Thyroid gland (tissue), 4 donors: Measurements from ENCODE around the gene WNK1. TPM values are rescaled to one million over a fixed set of nuclear protein-coding genes. Genes with fewer than 3 reads are reported as not detected.

Experiments
- DNase-seq, 2 donors: peaks; one replicate each; pipeline ENCODE4 v3.0.0-alpha.2; 2019
- H3K27ac ChIP-seq, 3 donors: fragments of 200-600 bp; sonication (generic); 1 replicate in 2 of 3; 2 replicates in 1 of 3; pipeline ENCODE4 v1.5.1; 2016 to 2019; ENCODE audit warnings: mild to moderate bottlenecking in 1 of 3, moderate library complexity in 1 of 3
- H3K27me3 ChIP-seq: fragments of 200-600 bp; sonication (generic); one replicate; pipeline ENCODE4 v1.5.1; 2019
- H3K36me3 ChIP-seq, 2 donors: fragments of 200-600 bp; sonication (generic); one replicate each; pipeline ENCODE4 v1.5.1; 2016 to 2019
- H3K4me1 ChIP-seq, 2 donors: fragments of 200-600 bp; sonication (generic); one replicate each; pipeline ENCODE4 v1.5.1; 2017 to 2019
- H3K4me3 ChIP-seq, 3 donors: fragments of 200-600 bp; sonication (generic); replicated peaks in 1 of 3; 1 replicate in 2 of 3; 2 replicates in 1 of 3; pipeline ENCODE4 v1.5.1; 2016; ENCODE audit warnings: mild to moderate bottlenecking in 1 of 3
- H3K9me3 ChIP-seq: fragments of 200-600 bp; sonication (generic); one replicate; pipeline ENCODE4 v1.5.1; 2017
- POLR2A ChIP-seq, 2 donors: fragments of 450-650 bp; IDR thresholded peaks; one replicate each; pipeline ENCODE4 v1.6.1; 2017; ENCODE audit warnings: antibody characterized with exemption in 2 of 2, mild to moderate bottlenecking in 2 of 2, moderate library complexity in 1 of 2
- WGBS, 2 donors: methylation state at CpG; one replicate each; pipeline ENCODE4 v1.1.5; 2017; 5-methylcytosine and 5-hydroxymethylcytosine counted together
- intact Hi-C: fragments of 100-400 bp; cut with DNase I; formaldehyde crosslinking; loops from one replicate; pipeline ENCODE4 v1.15.1; 2023
- total RNA-seq, 4 donors: library from RNA; depleted of rRNA; stranded (reverse); fragments of >200 nt; gene quantifications; one replicate each; pipeline ENCODE4 v1.2.3, GENCODE V29; 2016
- TF ChIP-seq, protein P1 (sequence below), 6 experiments: fragments of 200-600 bp in 3 of 6; fragments of 450-650 bp in 3 of 6; sonication (generic) in 3 of 6; IDR thresholded peaks; one replicate each; pipeline ENCODE4 v1.5.1; 2016 to 2019; ENCODE audit warnings: antibody characterized with exemption in 6 of 6, mild to moderate bottlenecking in 2 of 6, inconsistent platforms in 1 of 6, moderate library complexity in 1 of 6

Gene WNK1
- total RNA-seq, 4 donors from 2014 or later, result 90.0 to 211 (median 109) TPM

DNA sequence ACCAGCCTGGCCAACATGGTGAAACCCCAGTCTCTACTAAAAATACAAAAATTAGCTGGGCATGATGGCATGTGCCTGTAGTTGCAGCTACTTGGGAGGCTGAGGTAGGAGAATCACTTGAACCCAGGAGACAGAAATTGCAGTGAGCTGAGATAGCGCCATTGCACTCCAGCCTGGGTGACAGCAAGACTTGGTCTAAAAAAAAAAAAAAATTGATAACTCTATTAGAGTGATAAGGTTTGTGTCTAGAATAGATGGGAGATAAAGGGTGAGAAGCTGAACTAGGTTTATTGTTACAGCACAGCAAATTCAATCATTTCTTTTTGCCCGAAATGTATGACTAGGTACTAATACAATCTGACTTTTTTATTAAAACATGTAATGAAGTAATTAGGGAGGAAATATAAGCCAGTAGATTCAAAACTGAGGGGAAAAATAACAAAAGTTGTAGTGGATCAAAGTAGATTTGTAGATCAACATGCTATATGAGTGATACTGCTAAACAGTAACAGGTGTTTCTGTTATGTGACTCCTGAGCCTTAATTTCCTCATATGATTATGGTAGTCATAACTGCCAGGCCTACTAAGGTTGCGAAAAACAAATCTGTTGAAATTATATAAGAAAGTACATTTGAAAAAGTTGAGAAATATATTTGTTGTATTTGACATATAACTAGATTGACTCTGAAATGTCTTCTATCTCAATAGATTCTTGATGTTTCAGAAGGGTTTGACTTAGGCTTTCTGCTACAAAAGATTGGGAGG is 83.6 kb downstream of the WNK1 start:
- intact Hi-C loops, result no loop called here

DNA sequence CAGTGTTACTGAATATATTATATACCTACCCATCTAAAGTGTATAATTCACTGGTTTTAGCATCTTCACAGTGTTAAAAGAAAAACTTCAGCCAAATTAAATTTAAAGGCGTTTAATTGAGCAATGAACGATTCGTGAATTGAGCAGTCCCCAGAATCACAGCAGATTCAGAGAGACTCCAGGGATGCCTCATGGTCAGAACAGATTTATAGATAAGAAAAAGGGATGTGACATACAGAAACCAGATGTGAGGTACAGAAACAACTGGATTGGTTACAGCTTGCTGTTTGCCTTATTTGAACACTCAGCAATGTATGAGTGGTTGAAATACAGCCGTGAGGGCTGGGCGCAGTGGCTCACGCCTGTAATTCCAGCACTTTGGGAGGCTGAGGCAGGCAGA is 84.6 kb downstream of the WNK1 start:
- H3K27ac ChIP-seq, result no peak overlapping the region
- H3K4me3 ChIP-seq, result no peak overlapping the region
- no peaks in the 10 kb centered on the region for H3K4me1 ChIP-seq
- H3K9me3 ChIP-seq, result no peaks in the 10 kb centered on the region
- no peak for TF ChIP-seq POLR2A (IDR thresholded peaks at IDR 0.05)
- TF ChIP-seq, protein P1, sequence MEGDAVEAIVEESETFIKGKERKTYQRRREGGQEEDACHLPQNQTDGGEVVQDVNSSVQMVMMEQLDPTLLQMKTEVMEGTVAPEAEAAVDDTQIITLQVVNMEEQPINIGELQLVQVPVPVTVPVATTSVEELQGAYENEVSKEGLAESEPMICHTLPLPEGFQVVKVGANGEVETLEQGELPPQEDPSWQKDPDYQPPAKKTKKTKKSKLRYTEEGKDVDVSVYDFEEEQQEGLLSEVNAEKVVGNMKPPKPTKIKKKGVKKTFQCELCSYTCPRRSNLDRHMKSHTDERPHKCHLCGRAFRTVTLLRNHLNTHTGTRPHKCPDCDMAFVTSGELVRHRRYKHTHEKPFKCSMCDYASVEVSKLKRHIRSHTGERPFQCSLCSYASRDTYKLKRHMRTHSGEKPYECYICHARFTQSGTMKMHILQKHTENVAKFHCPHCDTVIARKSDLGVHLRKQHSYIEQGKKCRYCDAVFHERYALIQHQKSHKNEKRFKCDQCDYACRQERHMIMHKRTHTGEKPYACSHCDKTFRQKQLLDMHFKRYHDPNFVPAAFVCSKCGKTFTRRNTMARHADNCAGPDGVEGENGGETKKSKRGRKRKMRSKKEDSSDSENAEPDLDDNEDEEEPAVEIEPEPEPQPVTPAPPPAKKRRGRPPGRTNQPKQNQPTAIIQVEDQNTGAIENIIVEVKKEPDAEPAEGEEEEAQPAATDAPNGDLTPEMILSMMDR (IDR thresholded peaks at IDR 0.05), result no peak
- intact Hi-C loops, result no loop called here
- 93 to 98% methylated on average over 6 of the region's 6 CpGs for WGBS, 2 donors
- no peak for DNase-seq
- no peaks in the 10 kb centered on the region for H3K27me3 ChIP-seq
- no peaks in the 10 kb centered on the region for H3K36me3 ChIP-seq

More for the DNA sequence above, 83.6 kb downstream of the WNK1 start:
- H3K9me3 ChIP-seq, result no peaks in the 10 kb centered on the region
- 97 to 98% methylated on average over 3 of the region's 3 CpGs for WGBS, 2 donors
- H3K27me3 ChIP-seq, result no peaks in the 10 kb centered on the region
- DNase-seq, result no peak
- H3K27ac ChIP-seq, result no peak overlapping the region
- TF ChIP-seq, protein P1 (IDR thresholded peaks at IDR 0.05), result no peak
- no peak for TF ChIP-seq POLR2A (IDR thresholded peaks at IDR 0.05)
- H3K4me1 ChIP-seq, result no peaks in the 10 kb centered on the region
- no peak overlapping the region for H3K4me3 ChIP-seq
- H3K36me3 ChIP-seq, result no peaks in the 10 kb centered on the region

DNA sequence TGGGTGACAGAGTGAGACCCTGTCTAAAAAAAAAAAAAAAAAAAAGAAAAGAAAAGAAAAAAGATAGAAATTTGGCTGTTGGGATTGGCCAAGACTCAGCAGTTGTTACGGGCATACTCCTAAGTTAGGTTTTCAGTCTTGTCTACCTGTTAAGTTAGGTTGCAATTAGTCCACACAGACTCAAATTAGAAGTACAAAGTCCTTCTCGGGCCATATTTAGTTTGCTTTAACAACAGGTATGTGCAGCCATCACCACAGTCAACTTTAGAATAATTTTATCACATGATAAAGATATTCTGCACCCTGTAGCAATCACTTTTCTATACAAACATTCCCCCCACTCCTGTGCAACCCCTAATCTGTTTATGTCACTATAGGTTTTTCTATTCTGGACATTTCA is 85.2 kb downstream of the WNK1 start:
- Histone ChIP-seq H3K4me1 (no peaks in the 10 kb centered on the region), H3K9me3 (no peaks in the 10 kb centered on the region), H3K4me3 (no peak overlapping the region), H3K27ac (no peak overlapping the region), H3K27me3 (no peaks in the 10 kb centered on the region), H3K36me3 (no peaks in the 10 kb centered on the region)
- DNase-seq, result no peak
- TF ChIP-seq POLR2A (IDR thresholded peaks at IDR 0.05), result no peak
- WGBS, 2 donors, result 97 to 98% methylated on average over 2 of the region's 2 CpGs
- intact Hi-C loops, result no loop called here

DNA sequence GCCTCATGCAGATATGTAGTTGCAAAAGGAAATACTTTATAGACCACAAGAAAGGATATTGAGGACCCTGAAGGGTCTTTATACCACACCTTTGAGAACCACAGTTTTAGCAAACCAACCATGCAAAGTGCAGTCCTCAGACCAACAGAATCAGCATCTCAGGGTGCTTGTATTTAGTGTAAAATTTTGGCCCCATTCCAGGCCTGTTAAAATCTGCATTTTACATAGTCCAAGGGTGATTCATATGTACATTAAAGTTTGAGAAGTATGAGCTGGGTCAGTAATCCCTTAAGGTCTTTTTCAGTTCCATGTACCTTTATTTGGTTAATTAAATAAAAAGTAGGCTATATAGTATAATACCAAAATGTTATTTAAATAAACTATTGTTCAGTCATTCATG is 91.2 kb downstream of the WNK1 start:
- no peak overlapping the region for H3K27ac ChIP-seq
- intact Hi-C loops, result no loop called here
- peaks cover 0 to 6% of the 10 kb centered on the region in 2 donors for H3K4me1 ChIP-seq
- TF ChIP-seq POLR2A (IDR thresholded peaks at IDR 0.05), result no peak
- TF ChIP-seq, protein P1 (IDR thresholded peaks at IDR 0.05), result no peak
- no peak overlapping the region for H3K4me3 ChIP-seq
- no peaks in the 10 kb centered on the region for H3K9me3 ChIP-seq
- no peaks in the 10 kb centered on the region for H3K36me3 ChIP-seq
- DNase-seq, result no peak
- no peaks in the 10 kb centered on the region for H3K27me3 ChIP-seq

DNA sequence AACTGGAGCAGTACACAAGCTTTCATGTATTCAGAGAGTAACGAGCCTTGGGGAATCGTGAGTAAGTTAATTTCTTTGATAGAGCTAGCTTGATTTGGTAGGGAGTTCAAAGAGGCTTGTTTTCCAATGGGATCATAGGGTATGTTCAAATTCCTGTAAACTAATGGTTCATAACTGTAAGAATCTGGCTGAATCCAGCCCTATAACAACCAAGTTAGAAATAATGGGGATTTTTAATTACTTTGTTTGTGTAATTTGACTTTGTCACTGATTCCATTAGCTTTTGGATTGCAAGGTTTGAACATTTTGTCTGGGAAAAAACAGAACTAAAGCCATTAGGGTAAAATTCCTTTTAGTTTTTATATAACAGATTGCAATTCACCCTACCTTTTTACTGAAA is 94.0 kb downstream of the WNK1 start:
- no peaks in the 10 kb centered on the region for H3K27me3 ChIP-seq
- WGBS, 2 donors, result 87 to 92% methylated on average over 2 of the region's 2 CpGs
- H3K36me3 ChIP-seq, result no peaks in the 10 kb centered on the region
- no peak for TF ChIP-seq POLR2A (IDR thresholded peaks at IDR 0.05)
- TF ChIP-seq, protein P1 (IDR thresholded peaks at IDR 0.05), result no peak
- H3K4me1 ChIP-seq, result peaks cover 0 to 6% of the 10 kb centered on the region in 2 donors
- H3K27ac ChIP-seq, result no peak overlapping the region
- no peak for DNase-seq
- H3K9me3 ChIP-seq, result no peaks in the 10 kb centered on the region
- H3K4me3 ChIP-seq, result no peak overlapping the region
- intact Hi-C loops, result no loop called here
